ENCODE results near the gene GABARAPL2.
"Not testable (repeated sequence)": the region's sequence is repeated elsewhere in the genome, so short reads cannot be mapped to it uniquely, and the experiment has no call there.

GABARAPL2 gene

DNA sequence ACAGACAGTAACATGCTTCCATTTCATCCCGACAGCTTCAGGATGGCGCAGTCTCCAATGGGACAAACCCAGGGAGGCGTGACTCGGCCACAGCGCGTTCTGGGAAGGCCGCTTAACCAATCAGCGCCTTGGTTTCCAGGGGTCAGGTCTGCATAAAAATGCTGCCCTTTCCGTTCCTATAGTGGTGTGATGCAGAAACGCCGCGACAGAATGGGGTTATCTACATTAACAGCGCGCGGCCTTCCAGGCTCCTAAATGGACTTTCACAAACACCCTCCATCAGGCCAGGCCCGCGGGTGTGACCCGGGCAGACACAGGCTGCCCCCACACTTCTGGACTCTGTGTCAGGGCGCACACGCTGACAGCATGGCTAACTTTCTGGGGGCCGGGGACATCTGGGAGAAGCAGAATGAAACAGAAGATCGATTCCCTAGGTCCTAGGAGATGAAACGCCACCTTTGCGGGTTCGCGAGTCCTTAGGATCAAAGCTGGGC, 10.9 kb upstream of the GABARAPL2 start:
- DNase-seq = no peak

GRCh38 chr16:75555707-75556430, 10.3 kb upstream of the GABARAPL2 start, which contains the start of gene TMEM231:
TMEM231 (minus strand) TSS chr16:75556252; CDS start chr16:75556209, 43 bp downstream.
- DNase-seq = peak; percentile 98

- DNase-seq = no peak
Measured at GRCh38 chr16:75556431-75556950, 9.7 kb upstream of the GABARAPL2 start.

- DNase-seq = no peak
Measured at GRCh38 chr16:75558846-75559401, 7.3 kb upstream of the GABARAPL2 start.

DNA sequence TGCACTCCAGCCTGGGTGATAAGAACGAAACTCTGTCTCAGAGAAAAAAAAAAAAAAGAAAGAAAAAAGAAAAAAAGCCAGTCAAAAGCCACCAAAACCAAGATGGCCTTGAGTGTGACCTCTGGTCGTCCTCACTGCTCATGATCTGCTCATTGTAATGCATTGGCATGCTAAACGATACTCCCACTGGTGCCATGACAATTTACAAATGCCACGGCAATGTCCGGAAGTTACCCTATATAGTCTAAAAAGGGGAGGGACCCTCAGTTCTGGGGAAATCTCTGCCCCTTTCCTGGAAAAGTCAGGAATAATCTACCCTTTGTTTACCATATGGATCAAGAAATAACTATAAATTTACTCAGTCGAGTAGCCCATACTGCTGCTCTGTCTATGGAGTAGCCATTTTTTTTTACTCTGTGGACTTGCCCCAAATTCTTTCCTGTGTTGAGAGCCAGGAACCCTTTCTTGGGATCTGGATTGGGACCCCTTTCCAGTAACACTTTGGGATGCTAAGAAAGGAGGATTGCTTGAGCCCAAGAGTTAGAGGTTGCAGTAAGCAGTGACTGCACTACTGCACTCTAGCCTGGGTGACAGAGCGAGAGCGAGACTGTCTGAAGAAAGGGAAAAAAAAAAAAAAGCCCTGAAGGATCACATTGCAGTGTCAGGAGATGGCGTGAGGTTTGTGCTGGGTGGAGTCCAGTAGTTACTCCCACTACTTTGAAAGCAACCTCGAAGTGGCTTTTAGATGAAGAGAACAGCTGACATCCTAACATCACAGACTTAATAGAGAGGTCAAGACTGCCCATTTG, 6.4 kb upstream of the GABARAPL2 start:
- DNase-seq = no peak

- DNase-seq = no peak
Measured at GRCh38 chr16:75565640-75566039, 539 bp upstream of the GABARAPL2 start.

DNA sequence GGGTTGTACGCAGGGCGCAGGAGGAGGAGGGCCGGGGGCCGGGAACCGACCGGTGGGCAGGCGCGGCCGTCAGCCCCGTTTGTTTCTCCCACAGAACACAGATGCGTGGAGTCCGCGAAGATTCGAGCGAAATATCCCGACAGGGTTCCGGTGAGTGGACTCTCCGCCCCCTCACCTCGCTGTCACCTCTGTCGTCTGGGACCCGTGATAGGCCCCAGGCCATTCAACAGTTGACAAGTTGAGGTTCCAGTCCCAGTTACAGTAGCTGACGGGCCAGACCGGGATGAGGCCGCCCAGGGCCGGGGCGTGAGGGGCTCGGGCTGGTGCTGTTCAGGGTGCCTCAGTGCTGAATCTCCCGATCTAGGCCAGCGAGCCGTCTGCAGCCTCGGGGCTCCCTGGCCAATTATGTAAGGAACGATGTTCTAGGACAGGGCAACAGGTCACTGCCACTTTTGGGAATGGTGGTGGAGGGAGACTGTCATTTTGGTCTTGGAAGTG, 628 bp downstream of the GABARAPL2 start:
- DNase-seq = peak; percentile 22

- no peak for DNase-seq
Measured at GRCh38 chr16:75567911-75568310, 1.7 kb downstream of the GABARAPL2 start.

DNA sequence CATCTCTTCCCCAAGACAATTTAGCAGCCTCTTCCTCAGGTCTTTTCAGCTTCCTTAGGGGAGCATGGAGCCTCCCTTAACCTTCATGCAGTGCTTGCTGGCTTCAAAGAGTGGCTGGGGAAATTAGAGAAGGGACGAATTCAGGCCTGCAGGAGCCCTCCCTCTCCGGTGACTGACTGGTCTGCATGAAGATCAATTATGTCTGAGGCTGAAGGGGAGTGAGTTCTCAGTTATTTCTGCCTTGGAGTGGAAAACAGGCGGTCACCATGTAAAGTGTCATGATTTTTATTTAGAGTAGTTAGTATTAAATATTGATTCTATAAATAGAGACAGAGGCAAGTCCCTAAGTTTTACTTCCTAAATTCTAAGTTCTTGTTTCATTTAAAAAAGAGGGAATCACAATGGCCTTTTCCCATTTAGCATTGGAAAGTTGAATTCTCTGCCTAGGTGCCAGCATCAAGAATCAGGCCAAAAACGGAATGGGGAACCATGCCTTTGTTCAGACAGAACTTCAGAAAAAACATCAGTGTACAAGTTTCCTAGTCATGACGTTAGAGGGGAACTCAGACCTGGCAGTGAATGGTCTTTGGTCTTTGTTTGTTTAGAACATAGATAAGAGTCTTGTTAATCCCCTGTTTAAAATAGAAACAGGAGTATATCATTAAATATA, 4.4 kb downstream of the GABARAPL2 start:
- no peak for DNase-seq

GRCh38 chr16:75572864-75573542, 6.8 kb downstream of the GABARAPL2 start:
- DNase-seq = no peak

- DNase-seq = no peak
Measured at GRCh38 chr16:75573955-75574354, 7.8 kb downstream of the GABARAPL2 start.

GRCh38 chr16:75575958-75576357, 9.8 kb downstream of the GABARAPL2 start:
- DNase-seq = no peak

DNA sequence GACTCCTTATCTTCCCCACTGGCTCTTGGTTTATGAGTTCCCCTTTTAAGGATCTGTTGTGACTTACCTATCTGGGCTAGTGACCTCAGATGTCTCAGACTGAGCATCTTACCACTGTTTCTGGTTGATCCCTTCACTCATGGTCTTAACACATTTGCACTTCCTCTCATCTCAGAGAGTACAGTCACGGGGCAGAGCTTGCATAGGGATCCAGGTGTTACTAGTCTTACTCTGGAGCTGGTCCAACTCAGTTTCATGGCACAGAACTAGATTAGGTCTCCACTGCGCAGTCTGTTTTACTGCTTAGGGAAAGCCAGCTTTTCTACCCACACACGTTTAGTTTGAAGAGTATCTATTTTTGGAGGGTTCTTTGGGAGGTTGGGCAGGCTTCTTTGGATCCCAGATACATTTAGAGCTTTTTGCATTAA, 10.2 kb downstream of the GABARAPL2 start:
- no peak for DNase-seq

GRCh38 chr16:75578212-75578611, 12.0 kb downstream of the GABARAPL2 start:
- no peak for DNase-seq

DNA sequence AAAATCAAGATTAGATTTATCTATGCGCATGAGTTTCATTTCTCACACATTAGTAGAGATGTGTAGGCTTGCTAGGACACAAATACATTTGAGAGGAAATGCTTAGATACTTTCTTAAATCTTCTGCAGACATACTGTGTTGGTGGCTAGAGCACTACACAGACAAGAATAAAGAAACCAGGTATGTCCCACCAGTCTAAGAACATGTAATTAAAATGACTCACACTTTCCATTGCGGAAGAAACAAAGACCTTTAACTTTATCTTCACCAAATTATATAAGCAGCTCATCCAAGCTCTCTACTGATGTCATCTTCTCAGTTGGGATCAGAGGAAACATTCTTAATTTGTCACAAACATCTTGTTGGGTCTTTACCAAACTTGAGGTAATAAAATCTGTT, 12.5 kb downstream of the GABARAPL2 start:
- DNase-seq = no peak

DNA sequence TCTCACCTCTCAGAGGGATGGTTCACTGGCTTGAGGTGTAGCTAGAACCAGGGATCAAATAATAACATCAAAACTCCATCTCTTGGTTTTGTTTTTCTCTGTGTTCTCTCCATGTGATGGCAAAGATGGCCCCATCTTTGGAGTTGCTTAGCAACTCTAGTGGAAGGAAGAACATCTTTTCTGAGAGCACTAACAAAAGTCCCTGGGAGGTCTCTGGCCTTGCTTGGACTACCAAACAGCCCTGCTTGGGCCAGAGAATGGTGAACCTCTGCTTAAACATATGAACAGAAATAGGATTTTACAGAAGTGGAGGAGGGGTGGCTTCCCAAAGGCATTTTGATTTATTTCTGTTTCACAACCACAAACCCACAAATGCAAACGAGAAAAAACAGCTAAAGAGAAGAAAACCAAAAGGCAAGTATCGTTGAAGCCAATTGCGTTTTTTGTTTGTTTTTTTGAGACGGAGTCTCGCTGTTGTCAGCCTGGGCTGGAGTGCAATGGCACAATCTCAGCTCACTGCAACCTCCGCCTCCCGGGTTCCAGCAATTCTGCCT, 13.2 kb downstream of the GABARAPL2 start:
- no peak for DNase-seq

DNA sequence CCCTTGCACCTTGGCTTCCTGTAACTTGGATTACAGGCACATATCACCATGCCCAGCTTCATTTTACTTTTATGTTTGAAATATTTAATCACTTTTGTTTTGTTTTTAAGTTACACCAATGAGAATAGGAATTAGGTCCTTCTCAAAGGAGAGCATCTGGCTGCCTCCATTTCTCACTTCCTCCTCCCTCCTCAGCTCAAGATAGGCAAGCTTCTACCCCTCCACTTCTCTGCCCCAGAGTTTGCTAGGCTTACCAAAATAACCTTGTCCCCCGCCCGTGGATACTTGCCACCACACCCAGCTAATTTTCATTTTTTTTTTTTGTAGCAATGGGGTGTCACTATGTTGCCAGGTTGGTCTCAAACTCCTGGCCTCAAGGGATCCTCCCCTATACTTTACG, 17.9 kb downstream of the GABARAPL2 start:
- no peak for DNase-seq

DNA sequence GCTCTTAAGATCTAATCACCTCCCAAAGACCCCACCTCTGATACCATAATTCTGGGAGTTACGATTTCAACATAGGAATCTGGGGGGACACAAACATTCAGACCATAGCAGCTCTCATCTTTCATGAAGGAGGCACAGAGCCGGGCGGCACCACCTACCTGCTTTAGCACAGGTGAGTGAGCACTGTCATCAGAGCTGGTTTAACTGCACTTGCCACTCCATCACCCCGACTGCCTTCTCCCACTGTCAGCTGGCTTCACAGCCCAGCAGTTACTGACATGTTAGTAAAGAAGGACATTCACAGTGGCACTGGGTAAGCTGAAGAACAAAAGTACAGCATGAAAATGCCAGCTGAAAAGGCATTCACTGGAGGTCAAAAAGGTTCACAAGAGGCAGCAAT, 22.5 kb downstream of the GABARAPL2 start:
- no peak for DNase-seq

GRCh38 chr16:75589306-75589705, 23.1 kb downstream of the GABARAPL2 start:
- no peak for DNase-seq

DNA sequence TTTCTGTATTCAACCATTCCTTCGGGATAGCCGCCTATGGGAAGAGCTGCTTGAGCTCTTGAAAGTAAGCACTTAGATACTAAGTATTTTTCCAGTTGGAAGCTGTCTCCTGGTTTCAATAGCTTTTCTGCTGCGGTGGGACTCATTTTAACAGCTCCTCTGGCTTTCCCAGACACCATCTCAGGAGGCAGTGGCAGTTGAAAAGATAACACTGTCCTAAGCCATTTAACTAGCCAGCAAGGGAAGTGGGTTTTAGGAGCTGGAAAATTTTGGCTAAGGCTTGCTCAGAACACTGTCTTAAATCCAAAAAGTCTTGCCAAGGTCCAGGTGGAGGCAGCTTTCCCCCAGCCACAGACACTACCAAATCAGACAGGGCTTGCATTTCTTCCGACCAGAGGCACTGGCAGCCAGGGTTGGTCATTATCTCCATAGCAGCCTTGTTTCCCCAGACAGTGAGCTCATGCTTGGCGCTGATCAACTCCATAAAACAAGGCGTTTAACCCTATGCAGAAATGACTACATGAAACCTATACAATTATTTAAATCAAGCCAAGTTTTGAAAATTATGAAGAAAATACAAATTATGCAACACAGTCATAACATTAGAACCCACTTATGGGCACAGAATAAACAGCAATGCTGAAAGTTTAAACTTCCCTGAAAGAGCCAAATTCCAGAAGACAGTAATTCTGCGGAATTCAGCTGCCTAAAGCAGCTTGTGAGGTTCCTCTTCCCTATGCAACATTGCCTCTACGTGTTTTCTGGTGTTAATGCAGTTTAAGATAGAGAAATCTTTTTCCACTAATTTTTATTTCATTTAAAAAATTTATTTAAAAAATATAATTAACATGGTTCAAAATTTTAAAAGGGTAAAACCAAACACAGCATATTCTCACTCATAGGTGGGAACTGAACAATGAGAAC, 25.0 kb downstream of the GABARAPL2 start:
- no peak for DNase-seq

DNA sequence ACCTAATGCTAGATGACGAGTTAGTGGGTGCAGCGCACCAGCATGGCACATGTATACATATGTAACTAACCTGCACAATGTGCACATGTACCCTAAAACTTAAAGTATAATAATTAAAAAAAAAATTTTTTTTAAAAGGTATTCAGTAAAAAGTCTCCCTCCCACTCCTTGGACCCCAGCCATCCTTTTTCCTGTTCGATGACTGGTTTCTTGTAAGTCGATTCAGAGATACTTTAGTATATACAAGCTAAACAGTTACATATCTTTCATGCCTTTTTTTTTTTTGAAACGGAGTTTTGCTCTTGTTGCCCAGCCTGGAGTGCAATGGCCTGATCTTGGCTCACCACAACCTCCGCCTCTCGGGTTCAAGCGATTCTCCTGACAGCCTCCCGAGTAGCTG, 25.7 kb downstream of the GABARAPL2 start:
- not testable (repeated sequence) for DNase-seq
